SW480 (cell line): ENCODE measurements around the gene MAN2A2.

Experiments used
- DNase-seq: peaks from one replicate; pipeline ENCODE4 v3.0.0-alpha.2; 2016; ENCODE audit warnings: low spot score

The MAN2A2 gene

DNA sequence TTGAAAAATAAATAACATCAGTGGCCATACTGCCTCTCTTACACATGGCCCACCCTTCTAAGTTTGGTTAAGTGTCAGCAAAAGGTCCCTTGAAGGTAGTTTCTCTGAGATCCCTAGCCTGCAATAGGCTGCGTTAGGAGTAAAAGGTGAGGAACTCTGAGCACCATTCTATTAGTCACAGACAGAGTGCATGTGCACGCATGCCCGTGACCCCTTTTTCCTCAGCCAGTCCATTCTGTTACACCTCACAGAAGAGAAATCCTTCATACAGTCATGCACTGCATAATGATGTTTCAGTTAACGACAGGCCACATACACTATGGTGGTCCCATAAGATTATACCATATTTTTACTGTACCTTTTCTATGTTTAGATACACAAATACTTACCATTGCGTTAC lies 64.1 kb downstream of the MAN2A2 start:
- no peak for DNase-seq

DNA sequence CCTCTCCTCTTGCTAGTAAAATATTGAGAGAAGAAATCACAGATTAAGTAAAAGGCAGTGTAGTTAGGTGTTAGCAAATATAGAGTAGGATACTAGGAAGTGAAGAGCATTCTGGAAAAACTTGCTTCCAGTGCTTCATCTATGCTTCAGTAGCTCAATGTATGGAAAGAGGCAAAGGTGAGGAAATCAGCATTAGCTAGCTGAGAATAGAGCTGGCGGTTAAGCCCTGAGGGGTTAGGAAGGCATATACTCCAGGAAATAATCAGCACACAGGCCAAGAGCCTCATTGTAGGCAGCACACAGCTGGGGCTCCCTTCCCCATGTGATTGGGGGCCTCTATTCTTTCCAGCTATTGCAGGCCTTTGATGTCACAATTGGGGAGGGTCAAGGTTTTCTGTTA lies 65.3 kb downstream of the MAN2A2 start:
- no peak for DNase-seq

DNA sequence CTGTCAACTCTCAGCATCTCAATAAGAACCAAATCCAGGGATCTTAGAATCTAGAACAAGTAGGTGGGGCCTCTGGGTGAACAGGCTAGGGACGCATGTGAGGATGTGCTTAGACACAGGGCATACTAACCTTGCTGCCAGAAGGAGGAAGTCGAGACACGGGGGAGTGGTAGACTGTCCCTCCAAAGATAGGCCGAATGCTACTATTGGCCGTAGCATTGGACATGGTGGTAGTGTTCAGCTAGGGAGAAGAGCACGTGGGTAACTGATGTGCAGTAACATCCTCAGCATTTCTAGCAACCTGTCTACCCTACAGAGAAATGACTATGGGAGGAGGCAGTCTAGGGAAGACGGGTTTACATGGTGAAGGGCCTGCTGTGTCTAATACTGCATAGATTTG lies 67.2 kb downstream of the MAN2A2 start:
- DNase-seq: no peak

DNA sequence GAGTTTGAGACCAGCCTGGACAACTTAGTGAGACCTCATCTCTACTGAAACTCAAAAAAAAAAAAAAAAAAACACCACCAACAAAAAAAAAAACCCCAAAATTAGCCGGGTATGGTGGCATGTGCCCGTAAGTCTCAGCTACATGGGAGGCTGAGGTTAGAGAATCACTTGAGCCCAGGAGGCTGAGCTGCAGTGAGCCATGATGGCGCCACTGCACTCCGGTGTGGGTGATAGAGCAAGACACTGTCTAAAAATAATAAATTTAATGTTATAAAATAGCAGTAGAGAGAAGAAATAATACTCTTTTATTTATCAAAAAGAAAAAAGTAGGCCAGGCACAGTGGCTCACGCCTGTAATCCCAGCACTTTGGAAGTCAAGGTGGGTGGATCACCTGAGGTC lies 69.0 kb downstream of the MAN2A2 start:
- no peak for DNase-seq
